Bone marrow (tissue), 2 donors: ENCODE measurements around the gene CTNNA3.

ENCODE experiments used
- DNase-seq, 2 donors: peaks; one replicate each; lab custom pipeline; 2025; lab: John Stamatoyannopoulos, UW

CTNNA3 gene

GRCh38 chr10:67114945-67115344 lies 581.0 kb downstream of the CTNNA3 start:
- no peak for DNase-seq

DNA sequence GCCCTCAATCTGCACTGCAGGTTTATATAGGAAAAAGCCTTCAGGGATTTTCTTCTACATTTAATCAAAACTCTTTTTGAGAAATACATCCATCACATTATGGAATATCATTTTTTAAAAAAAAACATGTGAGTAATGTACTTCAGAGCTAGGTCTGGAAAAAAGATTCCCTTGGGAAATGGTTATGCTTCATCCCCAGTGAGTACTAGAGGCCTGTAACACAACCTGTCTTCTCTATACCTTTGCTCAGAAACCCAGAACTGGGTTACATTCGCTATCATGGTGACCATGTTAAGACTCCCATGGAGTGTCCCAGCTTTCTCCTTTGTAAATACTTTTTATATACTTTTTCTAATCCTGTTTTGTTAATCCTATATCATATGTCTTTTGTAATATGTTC lies 583.2 kb downstream of the CTNNA3 start:
- no peak for DNase-seq

DNA sequence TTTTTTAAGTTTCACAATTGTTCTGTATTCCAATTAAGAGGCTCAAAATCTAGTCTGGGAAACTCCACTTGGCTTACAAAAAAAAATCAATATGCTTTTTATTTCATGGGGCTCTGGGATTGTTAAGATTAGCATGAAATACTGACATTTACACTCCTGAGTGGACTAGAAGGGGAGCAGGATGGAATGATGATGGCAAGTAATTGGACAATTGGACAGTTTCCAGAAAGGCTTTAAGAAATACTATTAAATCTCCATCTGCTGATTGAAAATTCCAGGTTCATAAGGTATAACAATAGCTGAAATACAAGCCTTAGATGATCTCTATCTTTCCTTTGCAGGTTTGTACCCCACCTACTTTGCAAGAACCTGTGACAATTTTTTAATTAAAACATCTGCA lies 585.7 kb downstream of the CTNNA3 start:
- no peak for DNase-seq

DNA sequence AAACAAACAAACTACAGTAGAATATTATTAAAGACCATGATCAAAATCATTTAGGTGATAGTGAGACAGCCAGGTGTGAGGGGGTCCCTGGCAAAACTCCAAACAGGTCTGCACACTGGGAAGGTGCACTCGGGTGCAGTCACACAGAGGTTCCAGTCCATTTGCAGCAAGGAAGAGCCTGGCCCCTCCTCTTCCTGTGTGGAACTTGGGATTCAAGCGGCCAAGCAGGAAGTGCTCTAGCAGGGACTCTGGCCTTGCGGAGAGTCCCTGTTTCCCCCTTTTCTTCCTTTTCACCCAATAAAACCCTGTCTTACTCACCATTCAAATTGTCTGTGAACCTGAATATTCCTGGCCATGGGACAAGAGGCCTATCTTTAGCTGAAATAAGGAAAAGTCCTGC lies 588.3 kb downstream of the CTNNA3 start:
- no peak for DNase-seq

GRCh38 chr10:67100951-67101350 lies 595.0 kb downstream of the CTNNA3 start:
- DNase-seq = no peak

DNA sequence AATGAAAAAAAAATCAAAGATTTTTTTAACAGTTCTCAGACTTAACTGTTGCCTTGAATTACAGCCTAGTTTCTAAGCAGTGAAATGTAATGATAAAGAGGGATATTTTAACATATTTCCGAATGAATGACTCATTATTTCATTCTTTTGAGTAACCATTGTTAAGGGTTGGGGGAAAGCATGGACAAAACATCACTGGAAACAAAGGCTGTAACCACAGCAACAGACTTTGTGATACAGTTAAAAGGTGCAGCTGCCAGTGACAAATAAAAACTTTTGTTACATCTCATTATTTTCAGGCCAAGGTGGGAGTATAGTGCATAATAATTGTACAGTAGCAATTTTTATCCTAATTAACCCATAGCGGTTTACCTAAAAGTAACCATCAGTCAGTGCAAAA lies 597.5 kb downstream of the CTNNA3 start:
- DNase-seq = no peak

DNA sequence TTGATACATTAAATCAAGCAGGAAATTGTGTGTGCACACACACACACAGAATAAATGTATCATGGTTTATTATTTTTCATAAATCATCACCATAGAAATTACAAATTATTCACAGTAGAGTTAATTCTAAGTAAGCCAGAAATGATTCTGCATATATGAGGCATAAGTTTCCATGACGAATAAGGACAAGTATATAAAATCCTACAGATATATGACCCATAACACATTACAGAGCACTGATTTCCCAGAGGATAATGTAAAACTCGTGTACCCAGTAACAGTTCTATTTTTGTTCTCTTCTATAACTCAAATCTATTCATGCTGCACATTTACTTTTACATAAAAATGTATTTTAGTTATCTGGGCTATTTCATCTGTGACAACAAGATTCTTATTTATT lies 600.5 kb downstream of the CTNNA3 start:
- DNase-seq = no peak

GRCh38 chr10:67088036-67088435 lies 608.0 kb downstream of the CTNNA3 start:
- no peak for DNase-seq

DNA sequence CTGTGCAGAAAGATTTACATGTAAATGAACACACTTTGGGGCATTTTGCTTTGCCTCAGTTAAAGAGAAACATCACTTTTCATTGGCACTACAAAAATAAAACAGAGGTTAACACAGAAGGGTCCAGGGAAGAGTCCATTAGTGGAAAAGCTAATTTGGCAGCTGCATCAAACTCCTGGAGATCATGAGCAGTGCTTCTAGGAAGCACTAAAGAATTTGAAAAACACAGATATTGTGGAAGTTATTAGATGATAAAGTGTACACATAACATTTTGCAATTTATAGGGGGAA lies 608.9 kb downstream of the CTNNA3 start:
- no peak for DNase-seq

DNA sequence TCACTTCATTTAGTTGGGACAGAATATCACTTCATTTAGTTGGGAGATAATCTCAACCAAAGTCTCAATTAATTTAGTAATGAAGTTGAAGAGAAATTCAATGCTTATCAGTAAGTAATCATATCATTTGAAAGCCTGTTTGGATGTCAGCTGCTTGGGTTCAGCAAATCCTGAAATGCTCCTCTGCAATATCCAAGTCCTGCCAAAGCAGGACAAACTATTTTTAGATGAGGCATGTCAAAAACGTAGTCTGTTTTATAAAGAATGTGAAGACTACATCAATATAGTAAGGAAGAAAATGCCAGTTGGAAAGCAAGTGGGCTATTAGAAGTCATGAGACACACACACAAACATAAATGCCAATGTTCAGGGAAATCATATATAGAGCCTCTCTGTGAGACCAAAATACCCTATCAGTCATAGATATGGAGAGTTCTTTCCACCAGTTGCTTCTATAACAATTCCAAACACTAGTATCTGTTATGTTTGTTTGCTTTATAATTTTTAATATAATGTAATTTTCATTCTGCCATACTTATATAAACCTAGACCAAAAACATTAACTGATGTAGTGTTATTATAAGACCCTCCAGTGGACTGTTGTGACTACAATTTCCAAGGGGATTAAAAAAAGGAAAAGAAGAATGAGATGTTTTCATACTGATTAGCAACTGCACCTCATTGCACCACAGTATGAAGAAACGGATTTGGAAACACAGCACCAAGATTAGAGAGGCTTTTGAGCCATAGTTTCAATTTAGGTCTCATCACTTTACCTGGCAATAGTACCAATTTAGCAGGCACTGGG lies 609.5 kb downstream of the CTNNA3 start:
- DNase-seq = no peak

- no peak for DNase-seq
Measured at GRCh38 chr10:67079126-67079525, 616.9 kb downstream of the CTNNA3 start.

DNA sequence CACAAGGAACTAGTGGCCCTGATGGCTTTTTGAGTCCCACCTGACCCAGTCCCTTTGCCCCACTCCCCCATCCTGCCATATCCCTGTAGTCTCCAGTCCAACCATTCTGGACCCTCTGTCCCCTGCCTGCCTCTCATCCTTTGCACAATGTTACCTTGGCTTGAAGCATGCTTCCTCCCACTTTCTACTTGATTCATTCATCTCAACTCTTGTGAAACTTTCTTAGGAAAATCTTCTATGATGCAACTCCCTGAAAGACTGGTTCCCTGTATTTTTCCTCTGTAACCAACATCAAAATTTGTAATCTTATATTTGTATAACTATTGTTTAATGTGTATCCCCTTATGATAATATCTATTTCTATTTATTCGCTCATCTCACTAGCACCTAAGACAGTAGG lies 618.6 kb downstream of the CTNNA3 start:
- DNase-seq = no peak

DNA sequence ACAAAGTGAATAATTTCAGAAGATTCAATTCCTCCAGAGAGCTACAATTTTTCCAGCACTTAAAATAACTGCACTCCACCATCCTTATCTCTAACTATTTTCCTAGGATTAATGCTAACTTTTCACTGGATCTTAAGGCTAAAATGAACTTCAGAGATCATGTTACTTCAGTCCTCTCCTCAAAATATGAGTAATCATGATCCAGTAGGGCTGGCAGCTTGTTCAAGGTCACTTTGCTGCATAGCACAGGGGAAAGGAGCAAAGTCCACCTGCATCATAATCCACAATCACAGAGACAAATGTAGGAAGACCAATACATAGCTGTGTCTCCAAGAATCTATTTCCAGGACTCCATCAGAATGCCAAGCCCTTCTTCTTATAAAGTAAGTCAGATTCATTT lies 619.9 kb downstream of the CTNNA3 start:
- no peak for DNase-seq

DNA sequence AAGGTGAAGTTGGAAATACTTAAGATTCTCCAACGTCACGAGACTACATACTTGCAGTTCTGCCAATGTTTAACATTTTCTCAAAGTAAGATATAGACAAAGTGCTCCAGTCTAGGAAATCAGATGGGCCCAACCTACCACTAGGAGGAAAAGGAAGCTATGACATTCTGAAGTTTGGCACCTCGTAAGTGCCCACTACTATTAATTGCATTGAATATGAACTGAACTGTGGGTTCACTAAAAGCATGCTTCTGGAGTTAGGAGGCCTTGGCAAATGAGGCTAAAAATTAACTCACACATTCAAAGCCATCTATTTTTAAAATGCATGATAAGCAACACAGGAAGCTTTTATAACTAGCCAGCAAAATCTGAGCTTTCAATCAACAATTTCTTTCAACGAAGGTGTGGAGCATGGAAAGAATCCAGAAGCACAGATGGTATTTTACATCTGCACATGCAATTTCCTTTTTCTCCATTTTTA lies 620.5 kb downstream of the CTNNA3 start:
- DNase-seq = no peak

- DNase-seq = no peak
Measured at GRCh38 chr10:67072654-67073053, 623.3 kb downstream of the CTNNA3 start.

DNA sequence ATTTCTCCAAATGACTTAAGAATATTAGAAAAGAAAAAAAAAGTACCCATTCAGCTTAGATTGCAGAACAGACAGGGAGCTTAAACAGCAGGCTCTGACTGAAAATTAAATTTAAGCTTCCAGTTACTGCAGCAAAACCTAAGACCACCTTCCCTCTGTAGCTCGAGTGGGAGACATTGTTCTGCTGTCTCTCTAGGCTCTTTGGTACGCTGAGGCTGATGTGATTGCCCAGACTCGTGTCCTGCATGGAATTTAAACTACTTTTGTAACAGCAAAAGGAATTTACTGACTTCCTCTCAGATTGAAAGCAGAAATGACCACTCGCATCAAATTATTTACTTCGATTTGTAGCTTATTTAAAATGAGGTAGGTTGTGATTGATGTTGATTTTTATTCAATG lies 645.6 kb downstream of the CTNNA3 start:
- no peak for DNase-seq

DNA sequence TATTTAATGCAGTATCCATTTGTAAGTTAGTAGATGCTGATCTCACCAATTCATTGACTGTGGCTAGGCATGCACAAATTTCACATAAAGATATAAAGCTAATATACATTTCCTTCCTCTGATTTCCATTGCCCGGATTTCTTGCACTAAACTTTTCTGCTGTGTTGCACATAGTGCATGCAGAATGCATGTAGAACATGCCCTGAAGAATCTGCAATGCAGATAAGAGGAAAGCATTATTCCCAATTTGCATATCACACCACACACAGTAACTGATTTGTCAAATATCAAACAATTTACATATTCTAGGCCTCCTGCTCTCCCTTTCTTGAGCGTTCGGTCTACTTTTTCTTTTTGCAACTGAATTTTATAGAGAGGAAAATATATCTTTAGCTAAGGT lies 646.0 kb downstream of the CTNNA3 start:
- DNase-seq = no peak

GRCh38 chr10:67046507-67046906 lies 649.5 kb downstream of the CTNNA3 start:
- DNase-seq = no peak

GRCh38 chr10:67045404-67045803 lies 650.6 kb downstream of the CTNNA3 start:
- no peak for DNase-seq

DNA sequence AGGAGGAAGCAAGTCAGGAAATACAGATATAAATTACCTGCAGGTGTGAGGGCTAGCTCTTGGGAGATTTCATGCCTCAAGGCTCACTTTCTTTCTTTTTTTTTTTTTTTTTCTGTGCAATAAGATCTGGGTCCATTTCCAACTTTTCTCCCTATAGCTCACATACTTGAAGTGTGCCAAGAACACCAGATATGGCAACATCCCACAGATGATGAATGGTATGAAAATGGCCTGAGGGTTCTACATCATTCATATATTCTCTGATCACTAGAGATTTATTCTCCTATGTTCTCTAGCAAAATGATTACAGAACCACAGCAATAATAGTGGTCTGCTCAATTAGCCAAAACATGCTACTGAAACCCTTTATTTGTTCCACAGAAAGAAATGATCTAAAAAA lies 653.0 kb downstream of the CTNNA3 start:
- no peak for DNase-seq

GRCh38 chr10:67036808-67037207 lies 659.2 kb downstream of the CTNNA3 start:
- no peak for DNase-seq

DNA sequence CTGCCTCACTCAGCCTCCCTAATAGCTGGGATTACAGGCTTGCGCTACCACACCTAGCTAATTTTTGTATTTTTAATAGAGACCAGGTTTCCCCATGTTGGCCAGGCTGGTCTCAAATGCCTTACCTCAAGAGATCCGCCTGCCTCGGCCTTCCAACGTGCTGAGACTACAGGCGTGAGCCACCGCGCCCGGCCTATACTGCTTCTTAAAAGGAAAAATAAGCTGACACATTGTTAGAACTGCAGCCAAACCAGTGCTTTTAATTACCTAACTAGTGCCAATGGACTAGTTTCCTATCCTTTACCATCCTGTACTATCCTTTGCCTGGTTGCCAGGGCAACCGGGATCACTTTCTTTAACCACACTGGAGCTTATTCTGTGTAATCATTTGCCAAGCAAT lies 662.1 kb downstream of the CTNNA3 start:
- DNase-seq = no peak

GRCh38 chr10:67022099-67022498 lies 673.9 kb downstream of the CTNNA3 start:
- no peak for DNase-seq

DNA sequence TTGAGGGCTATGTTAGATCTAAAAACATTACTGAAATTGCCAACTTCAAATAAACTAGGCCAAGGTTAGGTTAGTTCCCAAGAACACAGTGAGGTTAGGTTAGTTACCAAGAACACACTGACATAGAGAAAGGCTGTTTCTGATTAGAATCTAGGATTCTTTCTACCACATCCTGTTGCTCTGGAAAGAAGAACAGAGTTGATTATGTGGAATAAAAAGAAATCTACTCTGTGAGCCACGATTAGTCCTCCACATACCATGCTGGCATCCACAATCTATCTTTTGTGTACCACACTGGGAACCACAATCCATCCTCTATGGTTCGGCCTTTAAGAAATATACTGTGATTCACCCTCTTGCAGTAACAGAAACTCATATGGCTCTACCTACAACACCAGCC lies 678.8 kb downstream of the CTNNA3 start:
- no peak for DNase-seq
